HG03159 (cell line): ENCODE measurements around the gene TFCP2L1.

Source experiments
- ATAC-seq: cut with Tn5 transposase; IDR thresholded peaks from one replicate; pipeline ENCODE4 v1.9.1; 2021; ENCODE audit warnings: mild to moderate bottlenecking, moderate library complexity; ENCODE audit not compliant: unreplicated experiment

TFCP2L1 gene

DNA sequence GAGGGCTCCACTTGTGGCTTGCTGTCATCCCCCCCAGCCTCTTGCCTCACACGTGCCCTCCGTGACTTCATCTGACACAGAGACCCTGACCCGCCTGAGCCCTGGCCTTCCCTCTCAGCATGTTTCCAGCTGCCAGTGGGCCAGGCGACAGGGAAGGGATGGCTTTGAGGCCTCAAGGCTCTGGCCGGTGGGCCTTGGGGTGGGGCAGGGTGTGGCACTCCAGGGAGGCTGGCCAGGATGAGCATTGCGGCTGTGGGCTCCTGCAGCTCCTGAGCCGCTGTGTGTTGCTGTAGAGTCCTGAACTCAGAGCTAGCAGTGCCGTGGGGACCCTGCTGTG, 85.0 kb downstream of the TFCP2L1 start:
- no peak for ATAC-seq

GRCh38 chr2:121199281-121200010, 85.6 kb downstream of the TFCP2L1 start:
- ATAC-seq, result no peak

DNA sequence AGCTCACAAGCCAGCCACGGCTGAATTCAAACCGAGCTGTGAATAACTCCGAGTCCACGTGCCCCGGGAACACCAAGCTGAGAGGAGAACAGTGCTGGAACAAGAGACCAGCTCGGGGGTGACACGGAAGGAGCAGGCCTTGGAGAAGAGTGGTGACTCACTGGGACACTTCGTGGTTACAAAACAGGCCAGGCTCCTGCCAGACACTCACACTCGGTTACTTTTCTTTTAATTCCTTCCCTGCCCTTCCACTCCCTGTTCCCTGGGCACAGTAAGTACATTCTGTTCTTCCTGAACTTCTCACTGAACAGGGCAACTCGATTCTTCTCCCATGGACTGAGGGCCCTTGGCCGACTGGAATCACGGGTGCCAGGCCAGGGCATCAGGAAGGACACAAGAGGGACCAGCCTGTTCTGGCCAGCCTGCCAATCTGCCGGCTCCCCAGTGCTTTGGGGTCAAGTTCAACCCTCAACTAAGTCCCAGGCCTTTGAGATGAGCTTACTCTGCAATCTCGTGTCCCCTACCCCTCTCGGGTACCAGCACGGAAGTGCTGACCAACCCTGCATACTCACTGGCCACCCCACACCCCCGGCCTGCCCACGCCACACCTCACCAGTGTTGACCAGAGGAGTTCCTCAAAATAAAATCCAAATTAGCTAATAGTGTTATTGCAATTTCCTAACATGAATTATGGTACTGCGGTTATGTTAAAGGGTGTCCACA, 87.5 kb downstream of the TFCP2L1 start:
- no peak for ATAC-seq

DNA sequence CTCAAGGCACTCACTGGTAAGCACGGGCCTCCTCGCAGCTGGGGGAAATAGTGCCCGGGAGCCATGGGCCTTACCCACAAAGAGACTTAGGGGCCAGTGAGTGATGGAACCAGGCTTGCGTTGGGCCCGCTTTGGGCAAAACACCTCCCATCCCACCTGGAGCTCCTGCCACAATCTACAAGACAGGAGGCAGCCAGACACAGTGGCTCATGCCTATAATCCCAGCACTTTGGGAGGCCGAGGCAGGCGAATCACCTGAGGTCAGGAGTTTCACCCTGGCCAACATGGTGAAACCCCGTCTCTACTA, 88.2 kb downstream of the TFCP2L1 start:
- ATAC-seq, result no peak

DNA sequence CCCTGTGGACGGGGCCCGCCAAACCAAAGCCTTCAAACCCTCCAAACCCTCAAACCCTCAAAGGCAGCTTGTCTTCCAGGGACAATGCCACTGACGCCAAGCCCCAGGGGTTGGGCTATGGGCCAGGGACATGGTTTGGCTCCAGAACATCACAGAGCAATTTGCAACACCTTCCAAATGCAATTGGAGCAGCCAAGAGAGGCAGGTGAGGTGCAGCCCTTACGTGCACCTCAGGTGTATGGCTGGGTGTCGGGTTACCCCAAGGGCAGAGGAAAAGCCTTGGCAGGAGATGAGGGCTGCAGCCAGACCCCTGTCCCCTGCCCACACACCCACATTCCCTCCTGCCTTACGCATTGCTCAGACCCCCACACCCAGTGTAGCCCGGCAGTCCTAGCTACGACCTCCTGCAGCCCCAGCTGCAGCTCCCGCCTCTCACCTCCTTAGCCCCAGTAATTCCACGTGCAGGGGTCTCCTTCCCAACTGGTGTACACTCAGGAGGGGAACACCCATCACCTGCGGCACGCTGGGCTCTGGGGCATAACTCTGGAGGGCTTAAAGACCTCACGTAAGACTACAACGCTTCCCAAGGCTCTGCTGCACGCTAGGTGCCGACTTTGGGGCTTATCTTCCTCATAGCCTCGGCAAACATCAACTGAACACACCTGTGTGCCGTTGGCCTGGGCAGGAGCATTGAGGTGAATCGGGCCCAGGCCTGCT, 88.7 kb downstream of the TFCP2L1 start:
- ATAC-seq, result no peak

- ATAC-seq, result no peak
Observed at GRCh38 chr2:121195036-121195435, 90.0 kb downstream of the TFCP2L1 start.

GRCh38 chr2:121194626-121195025, 90.4 kb downstream of the TFCP2L1 start:
- no peak for ATAC-seq

DNA sequence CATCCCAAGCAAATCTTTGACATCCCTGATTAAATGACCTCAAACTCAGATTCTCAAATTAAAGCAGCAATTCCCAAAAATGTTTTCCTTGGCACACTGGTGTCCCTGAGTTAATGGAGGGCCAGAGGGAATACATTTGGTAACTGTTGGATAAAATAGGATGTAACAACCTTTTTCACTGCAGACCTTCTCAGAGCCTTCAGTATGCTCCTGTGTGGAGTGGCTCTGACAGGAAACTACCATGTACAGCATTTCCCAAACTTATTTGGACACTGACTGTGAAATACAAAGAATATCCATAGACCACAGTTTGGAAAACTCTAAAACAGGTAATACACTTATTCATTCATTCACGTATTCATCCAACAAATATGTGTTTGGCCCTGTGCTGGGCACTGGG, 91.8 kb downstream of the TFCP2L1 start:
- no peak for ATAC-seq

- no peak for ATAC-seq
Observed at GRCh38 chr2:121192576-121192975, 92.4 kb downstream of the TFCP2L1 start.

DNA sequence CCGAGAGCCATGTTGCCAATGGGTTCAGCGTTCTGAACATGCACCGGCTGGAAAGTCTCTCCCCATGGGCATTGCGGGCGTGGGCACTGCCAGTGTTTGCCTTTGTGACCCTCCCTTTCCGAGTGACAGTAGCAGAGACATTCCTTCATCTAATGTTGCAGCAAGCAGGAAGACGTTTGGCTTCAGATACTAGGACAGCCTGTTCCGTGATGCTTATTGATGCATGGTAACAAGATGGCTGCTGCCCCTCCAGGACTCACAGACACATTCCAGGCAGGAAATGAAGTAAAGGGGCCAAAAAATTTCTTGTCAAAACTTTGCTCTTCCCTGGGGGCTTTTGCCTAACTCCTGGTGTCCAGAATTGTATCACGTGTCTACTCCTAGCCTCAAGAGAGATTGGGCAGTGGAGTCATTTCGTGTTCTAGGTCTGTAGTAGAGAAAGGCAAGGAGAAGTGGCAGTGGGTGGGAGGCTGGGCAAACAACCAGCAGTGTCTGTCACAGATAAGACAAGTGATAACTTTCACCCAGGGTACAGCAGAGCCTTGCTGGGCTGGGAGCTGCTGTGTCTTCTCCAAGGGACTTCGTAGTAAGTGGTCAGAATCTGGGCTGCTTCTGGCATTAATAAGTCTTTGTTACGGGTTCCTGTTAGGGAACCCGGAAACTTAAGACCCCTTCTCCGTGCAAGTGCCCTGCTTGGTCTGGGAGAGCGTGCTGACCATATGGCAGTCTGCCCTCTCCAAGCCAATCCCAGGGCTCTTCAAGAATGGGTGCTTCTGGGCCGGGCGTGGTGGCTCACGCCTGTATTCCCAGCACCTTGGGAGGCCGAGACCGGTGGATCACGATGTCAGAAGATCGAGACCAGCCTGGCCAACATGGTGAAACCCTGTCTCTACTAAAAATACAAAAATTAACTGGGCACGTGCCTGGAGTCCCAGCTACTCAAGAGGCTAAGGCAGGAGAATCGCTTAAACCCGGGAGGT, 93.5 kb downstream of the TFCP2L1 start:
- ATAC-seq, result no peak

DNA sequence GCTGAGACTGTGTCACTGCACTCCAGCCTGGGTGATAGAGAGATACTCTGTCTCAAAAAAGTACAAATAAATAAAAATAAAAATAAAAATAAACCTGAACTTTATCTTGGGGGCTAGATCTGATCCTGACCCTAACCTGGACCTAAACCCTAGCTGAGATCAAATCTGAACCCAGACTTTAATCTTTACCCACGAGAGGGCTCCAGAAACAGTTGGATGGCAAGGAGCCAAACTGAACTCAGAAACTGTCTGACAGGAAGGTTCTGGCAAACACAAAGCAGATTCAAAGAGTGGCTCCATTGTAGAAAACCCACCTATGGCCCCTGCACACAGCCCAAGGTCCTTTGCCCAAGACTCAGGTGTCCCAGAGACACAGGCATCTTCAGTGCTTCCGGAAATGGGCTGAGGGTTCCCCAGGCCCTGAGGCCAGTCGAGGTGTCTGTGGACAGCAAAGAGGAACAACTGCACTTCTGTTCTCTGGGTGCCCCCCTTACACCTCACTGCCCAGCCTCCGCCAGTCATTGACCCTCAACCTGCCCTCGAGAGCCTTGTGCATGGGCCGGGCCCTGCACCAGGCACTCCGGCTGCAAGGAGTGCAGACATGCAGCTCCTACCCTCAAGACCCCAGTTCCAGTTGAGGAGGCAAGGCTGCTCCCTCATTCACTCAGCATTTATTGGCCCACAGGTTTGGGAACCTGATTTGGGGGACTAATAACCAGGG, 95.2 kb downstream of the TFCP2L1 start:
- ATAC-seq, result no peak

DNA sequence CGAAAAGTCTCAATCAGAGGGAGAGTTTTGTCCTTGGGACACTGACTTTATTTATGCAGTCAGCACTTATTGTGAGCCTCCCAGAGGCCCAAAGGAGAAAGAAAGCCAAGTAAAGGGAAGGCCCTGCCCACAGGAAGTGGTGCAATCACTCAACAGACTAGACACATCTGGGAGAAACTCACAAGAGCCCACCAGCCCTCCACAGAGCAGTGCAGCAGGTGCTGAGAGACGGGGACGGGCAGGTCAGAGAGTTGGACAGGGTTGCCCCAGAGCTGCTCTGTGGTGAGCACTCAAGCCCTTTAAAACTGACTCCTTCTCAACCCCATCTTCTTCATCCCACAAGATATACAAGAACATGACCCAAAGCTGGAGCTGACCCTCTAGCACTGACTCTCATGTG, 96.0 kb downstream of the TFCP2L1 start:
- ATAC-seq, result no peak

- no peak for ATAC-seq
Observed at GRCh38 chr2:121187982-121188411, 97.0 kb downstream of the TFCP2L1 start.

DNA sequence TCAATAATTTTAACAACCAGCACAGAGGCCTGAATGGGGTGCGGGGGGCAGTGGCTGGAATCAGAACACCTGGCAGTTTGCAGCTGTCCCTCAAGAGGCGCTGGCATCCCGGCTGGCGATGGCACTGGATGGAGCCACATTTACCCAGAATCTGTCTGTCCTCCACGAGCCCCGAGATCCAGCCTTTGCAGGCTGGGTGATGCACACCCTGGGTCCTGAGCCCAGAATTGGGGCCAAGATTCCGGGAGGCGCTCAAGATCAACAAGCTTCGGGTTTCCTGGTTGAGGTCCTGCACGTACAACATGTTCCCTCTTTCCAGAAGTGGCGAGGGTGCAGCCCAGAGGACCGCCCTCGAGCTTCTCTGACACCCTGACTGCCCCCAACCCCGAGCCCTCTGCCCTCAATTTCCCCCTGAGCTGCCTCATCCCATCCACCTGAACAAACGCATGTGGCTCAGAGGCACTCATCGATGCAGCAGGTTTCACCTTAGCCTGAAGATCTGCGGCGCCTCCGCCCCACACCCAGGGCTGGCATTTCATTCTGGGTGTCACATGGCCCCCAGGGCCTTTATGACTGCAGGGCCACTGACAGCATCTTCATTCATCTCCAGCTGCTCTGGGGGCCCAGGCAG, 97.5 kb downstream of the TFCP2L1 start:
- no peak for ATAC-seq

DNA sequence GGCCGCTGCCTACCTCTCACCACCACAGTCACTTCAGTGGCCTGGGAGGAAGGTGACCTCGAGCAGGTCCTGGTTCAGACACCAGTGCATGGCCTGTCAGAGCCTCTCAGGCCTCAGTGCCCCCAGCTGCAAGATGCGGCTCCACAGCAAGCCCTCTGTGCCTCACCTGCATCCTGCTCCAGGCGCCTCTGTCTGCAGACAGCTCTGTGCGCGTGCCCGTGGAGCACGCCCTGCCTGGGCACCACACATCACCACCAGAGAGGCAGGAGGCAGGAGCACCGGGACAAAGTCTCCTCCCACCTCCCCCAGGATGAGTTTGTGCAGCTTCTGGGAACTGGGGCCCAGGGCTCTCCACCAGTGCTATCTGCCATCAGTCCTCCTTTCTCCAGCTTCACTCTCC, 98.7 kb downstream of the TFCP2L1 start:
- no peak for ATAC-seq

- no peak for ATAC-seq
Observed at GRCh38 chr2:121185571-121186074, 99.4 kb downstream of the TFCP2L1 start.

- no peak for ATAC-seq
Observed at GRCh38 chr2:121185111-121185510, 99.9 kb downstream of the TFCP2L1 start.

DNA sequence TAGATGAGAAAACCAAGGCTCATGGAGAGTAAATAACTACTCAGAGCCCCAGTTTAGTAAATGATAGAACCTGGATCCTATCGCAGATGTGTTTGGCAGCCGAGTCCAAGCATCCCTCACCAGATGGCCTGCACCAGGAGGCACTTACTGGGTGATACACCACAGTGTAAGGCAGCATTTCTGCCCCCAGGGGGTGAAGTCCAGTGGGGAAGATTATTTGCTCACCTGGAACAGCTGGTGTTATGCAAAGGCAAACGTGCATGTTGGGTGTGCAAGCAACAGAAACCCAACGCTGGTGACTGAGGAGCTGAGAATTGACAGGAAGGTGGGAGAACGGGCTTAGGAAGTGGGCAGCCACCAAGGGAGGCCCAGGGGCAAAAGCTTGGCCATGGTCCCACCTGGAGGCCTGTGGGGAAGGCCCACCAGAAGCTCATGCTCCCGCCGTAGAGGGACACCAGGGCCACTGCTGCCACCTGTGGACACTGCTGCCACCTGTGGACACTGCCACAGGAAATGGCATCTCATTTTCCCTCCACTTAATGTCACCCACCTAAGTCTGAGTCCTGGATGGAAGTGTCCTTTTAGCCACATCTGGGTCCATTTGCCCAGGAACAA, 100.6 kb downstream of the TFCP2L1 start:
- no peak for ATAC-seq

GRCh38 chr2:121182520-121182919, 102.5 kb downstream of the TFCP2L1 start:
- no peak for ATAC-seq
